Memory B cell (primary cell): Measurements from ENCODE around the gene IFI35.

Experiments used
- ATAC-seq: fragments of 150-1000 bp; cut with Tn5 transposase; 2 replicates; pipeline ENCODE4 v1.10.0; 2021; ENCODE audit warnings: low read depth, mild to moderate bottlenecking, moderate library complexity
- DNase-seq, 2 donors: peaks; one replicate each; pipeline ENCODE4 v3.0.0; 2022; ENCODE audit warnings: low spot score in 2 of 2
- H3K27ac Mint-ChIP-seq: one replicate; pipeline ENCODE4 v1.8.0; 2022; ENCODE audit warnings: mild to moderate bottlenecking, moderate library complexity, mixed read lengths
- H3K27me3 Mint-ChIP-seq: one replicate; pipeline ENCODE4 v1.8.0; 2022; ENCODE audit warnings: mixed read lengths
- H3K36me3 Mint-ChIP-seq: one replicate; pipeline ENCODE4 v1.8.0; 2022; ENCODE audit warnings: mild to moderate bottlenecking, mixed read lengths
- H3K4me1 Mint-ChIP-seq: one replicate; pipeline ENCODE4 v1.8.0; 2022; ENCODE audit warnings: mixed read lengths
- H3K4me3 Mint-ChIP-seq: one replicate; pipeline ENCODE4 v1.8.0; 2022; ENCODE audit warnings: mild to moderate bottlenecking, moderate library complexity, mixed read lengths
- H3K9me3 Mint-ChIP-seq: one replicate; pipeline ENCODE4 v1.8.0; 2022; ENCODE audit warnings: mixed read lengths

Gene IFI35

GRCh38 chr17:43011728-43012472 lies 5.3 kb downstream of the IFI35 start:
- peaks cover 5% of the 10 kb centered on the region for H3K4me1 Mint-ChIP-seq
- H3K4me3 Mint-ChIP-seq: no peak overlapping the region
- no peak for DNase-seq
- H3K27ac Mint-ChIP-seq: peak overlapping the region; percentile 47
- H3K9me3 Mint-ChIP-seq: no peaks in the 10 kb centered on the region
- ATAC-seq: no peak
- H3K36me3 Mint-ChIP-seq: peaks cover 16% of the 10 kb centered on the region
- no peaks in the 10 kb centered on the region for H3K27me3 Mint-ChIP-seq

GRCh38 chr17:43013296-43013695 lies 6.7 kb downstream of the IFI35 start:
- no peak overlapping the region for H3K4me3 Mint-ChIP-seq
- peak overlapping the region; percentile 9 for H3K27ac Mint-ChIP-seq
- H3K9me3 Mint-ChIP-seq: no peaks in the 10 kb centered on the region
- DNase-seq (no peak), ATAC-seq (no peak)
- H3K4me1 Mint-ChIP-seq: peaks cover 7% of the 10 kb centered on the region
- H3K27me3 Mint-ChIP-seq: no peaks in the 10 kb centered on the region
- peaks cover 16% of the 10 kb centered on the region for H3K36me3 Mint-ChIP-seq

- no peak overlapping the region for H3K4me3 Mint-ChIP-seq
- DNase-seq (no peak), ATAC-seq (no peak)
- H3K9me3 Mint-ChIP-seq: no peaks in the 10 kb centered on the region
- H3K27me3 Mint-ChIP-seq: no peaks in the 10 kb centered on the region
- peak overlapping the region; percentile 28 for H3K27ac Mint-ChIP-seq
- H3K4me1 Mint-ChIP-seq: peaks cover 7% of the 10 kb centered on the region
- H3K36me3 Mint-ChIP-seq: peaks cover 16% of the 10 kb centered on the region
Measured at GRCh38 chr17:43014020-43014648, 7.5 kb downstream of the IFI35 start.

GRCh38 chr17:43014649-43015542 lies 8.3 kb downstream of the IFI35 start:
- ATAC-seq (no peak), DNase-seq (no peak)
- Mint-ChIP-seq H3K9me3 (no peaks in the 10 kb centered on the region), H3K4me1 (peaks cover 14% of the 10 kb centered on the region), H3K36me3 (peaks cover 16% of the 10 kb centered on the region), H3K4me3 (no peak overlapping the region), H3K27ac (peak overlapping the region; percentile 28), H3K27me3 (no peaks in the 10 kb centered on the region)

- ATAC-seq (no peak), DNase-seq (no peak)
- Mint-ChIP-seq H3K4me1 (peaks cover 13% of the 10 kb centered on the region), H3K27me3 (no peaks in the 10 kb centered on the region), H3K27ac (peak overlapping the region; percentile 28), H3K9me3 (no peaks in the 10 kb centered on the region), H3K4me3 (no peak overlapping the region), H3K36me3 (peaks cover 16% of the 10 kb centered on the region)
Measured at GRCh38 chr17:43015579-43015978, 9.0 kb downstream of the IFI35 start.

GRCh38 chr17:43016216-43016615 lies 9.6 kb downstream of the IFI35 start:
- Mint-ChIP-seq H3K27ac (no peak overlapping the region), H3K9me3 (no peaks in the 10 kb centered on the region), H3K4me3 (no peak overlapping the region), H3K4me1 (peaks cover 17% of the 10 kb centered on the region), H3K36me3 (peaks cover 16% of the 10 kb centered on the region), H3K27me3 (no peaks in the 10 kb centered on the region)
- DNase-seq (no peak), ATAC-seq (no peak)

GRCh38 chr17:43018008-43018853 lies 11.6 kb downstream of the IFI35 start:
- DNase-seq: no peak
- peaks cover 17% of the 10 kb centered on the region for H3K4me1 Mint-ChIP-seq
- H3K4me3 Mint-ChIP-seq: no peak overlapping the region

GRCh38 chr17:43018932-43019331 lies 12.3 kb downstream of the IFI35 start:
- Mint-ChIP-seq H3K27ac (no peak overlapping the region), H3K4me3 (no peak overlapping the region), H3K27me3 (no peaks in the 10 kb centered on the region), H3K4me1 (peaks cover 17% of the 10 kb centered on the region), H3K36me3 (peaks cover 8% of the 10 kb centered on the region), H3K9me3 (no peaks in the 10 kb centered on the region)
- no peak for DNase-seq
- ATAC-seq: no peak

More at GRCh38 chr17:43018008-43018853, 11.6 kb downstream of the IFI35 start:
- Mint-ChIP-seq H3K27ac (peak overlapping the region; percentile 0), H3K36me3 (peaks cover 11% of the 10 kb centered on the region), H3K9me3 (no peaks in the 10 kb centered on the region), H3K27me3 (no peaks in the 10 kb centered on the region)
- peak; percentile 11 for ATAC-seq

- DNase-seq (no peak), ATAC-seq (no peak)
- Mint-ChIP-seq H3K27me3 (no peaks in the 10 kb centered on the region), H3K4me3 (peak overlapping the region; percentile 56), H3K9me3 (no peaks in the 10 kb centered on the region), H3K27ac (peak overlapping the region; percentile 41), H3K4me1 (peaks cover 19% of the 10 kb centered on the region), H3K36me3 (peaks cover 6% of the 10 kb centered on the region)
Measured at GRCh38 chr17:43019418-43019817, 12.8 kb downstream of the IFI35 start.

GRCh38 chr17:43020030-43020621 lies 13.5 kb downstream of the IFI35 start:
- ATAC-seq (no peak), DNase-seq (no peak)
- Mint-ChIP-seq H3K27me3 (no peaks in the 10 kb centered on the region), H3K4me1 (peaks cover 23% of the 10 kb centered on the region), H3K4me3 (peak overlapping the region; percentile 95), H3K9me3 (no peaks in the 10 kb centered on the region), H3K27ac (peak overlapping the region; percentile 80), H3K36me3 (peaks cover 2% of the 10 kb centered on the region)

- Mint-ChIP-seq H3K27me3 (no peaks in the 10 kb centered on the region), H3K27ac (peak overlapping the region; percentile 80), H3K4me3 (peak overlapping the region; percentile 95), H3K4me1 (peaks cover 28% of the 10 kb centered on the region), H3K36me3 (peaks cover under 1% of the 10 kb centered on the region), H3K9me3 (no peaks in the 10 kb centered on the region)
- ATAC-seq (peak; percentile 5), DNase-seq (peak; percentile 33 to 40)
Measured at GRCh38 chr17:43020789-43021740, 14.5 kb downstream of the IFI35 start.

GRCh38 chr17:43021741-43022512 lies 15.3 kb downstream of the IFI35 start, which contains the start of gene VAT1:
VAT1 (minus strand) TSS chr17:43022385; CDS start chr17:43022322, 63 bp downstream.
- ATAC-seq: peak; percentile 44

More at GRCh38 chr17:43021741-43022512, 15.3 kb downstream of the IFI35 start, which contains the start of gene VAT1:
- no peaks in the 10 kb centered on the region for H3K36me3 Mint-ChIP-seq
- no peaks in the 10 kb centered on the region for H3K9me3 Mint-ChIP-seq
- H3K4me3 Mint-ChIP-seq: peak within 1 kb of the TSS; percentile 95
- peaks cover 28% of the 10 kb centered on the region for H3K4me1 Mint-ChIP-seq
- peak; percentile 29 to 59 for DNase-seq
- H3K27ac Mint-ChIP-seq: peak within 1 kb of the TSS; percentile 80
- no peaks in the 10 kb centered on the region for H3K27me3 Mint-ChIP-seq
